DMS114 treated with DMSO at 0.1 percent for 48 hours (cell line): ENCODE data around the gene ASRGL1.

Experiments
- DNase-seq: peaks from one replicate; lab custom pipeline; 2025; ENCODE audit not compliant: unreplicated experiment; lab: John Stamatoyannopoulos, UW

ASRGL1 gene

DNA sequence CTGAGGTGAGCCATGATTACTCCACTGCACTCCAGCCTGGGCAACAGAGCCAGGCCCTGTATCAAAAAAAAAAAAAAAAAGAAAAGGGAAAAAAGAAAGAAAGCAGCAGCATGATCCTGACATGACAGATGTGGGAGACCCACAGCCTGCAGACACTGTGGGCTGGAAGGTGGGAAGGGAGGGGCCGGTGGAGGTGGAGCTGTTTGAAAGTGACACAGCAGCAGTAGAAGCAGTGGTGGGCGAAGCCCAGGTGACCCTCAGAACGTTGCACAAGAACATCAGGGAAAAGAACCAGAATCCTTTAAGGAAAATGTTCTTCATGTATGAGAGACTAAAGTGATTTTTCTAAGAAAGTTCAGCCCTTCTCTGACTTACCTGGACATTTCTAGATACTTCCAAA is 55.3 kb downstream of the ASRGL1 start:
- DNase-seq, result no peak

DNA sequence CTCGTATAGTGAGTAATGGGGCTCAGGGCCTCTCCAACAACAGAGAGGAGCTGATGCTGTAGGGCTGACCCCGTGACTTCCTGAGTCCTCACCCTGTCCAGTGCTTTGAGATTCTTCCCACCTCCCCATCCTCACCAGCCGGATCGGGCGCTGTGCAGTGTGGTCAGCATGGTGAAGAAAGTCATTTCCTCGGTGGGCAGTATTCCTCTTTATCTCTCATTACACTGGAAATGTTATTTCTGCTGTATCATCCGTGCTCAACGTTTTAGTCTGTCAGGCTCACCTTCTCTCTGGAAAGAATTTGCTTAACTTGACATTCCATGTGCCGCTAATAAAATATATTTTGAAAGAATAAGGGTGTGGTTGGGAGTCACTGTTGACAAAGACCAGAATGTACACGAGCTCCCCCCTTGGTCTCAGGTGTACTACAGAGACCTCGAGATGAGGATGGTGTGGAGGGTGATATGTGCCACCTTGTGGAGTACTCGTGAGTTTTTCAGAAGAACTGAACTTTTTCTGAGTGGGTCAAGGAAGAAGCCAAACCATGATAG is 55.9 kb downstream of the ASRGL1 start:
- DNase-seq, result no peak

DNA sequence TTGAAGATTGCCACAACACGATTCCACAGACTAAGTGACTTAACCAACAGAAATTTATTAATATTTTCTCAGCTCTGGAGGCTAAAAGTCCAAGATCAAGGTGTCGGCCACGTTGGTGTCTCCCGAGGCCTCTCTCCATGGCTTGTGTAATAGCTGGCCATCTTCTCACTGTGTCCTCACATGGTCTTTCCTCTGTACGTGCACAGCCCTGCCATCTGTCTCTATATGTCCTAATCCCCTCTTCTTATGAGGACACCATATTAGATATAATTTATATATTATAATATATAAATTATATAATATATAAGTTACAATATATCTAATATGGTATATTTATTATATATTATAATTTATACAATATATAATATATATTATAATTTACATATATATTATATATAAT is 56.5 kb downstream of the ASRGL1 start:
- DNase-seq, result no peak

DNA sequence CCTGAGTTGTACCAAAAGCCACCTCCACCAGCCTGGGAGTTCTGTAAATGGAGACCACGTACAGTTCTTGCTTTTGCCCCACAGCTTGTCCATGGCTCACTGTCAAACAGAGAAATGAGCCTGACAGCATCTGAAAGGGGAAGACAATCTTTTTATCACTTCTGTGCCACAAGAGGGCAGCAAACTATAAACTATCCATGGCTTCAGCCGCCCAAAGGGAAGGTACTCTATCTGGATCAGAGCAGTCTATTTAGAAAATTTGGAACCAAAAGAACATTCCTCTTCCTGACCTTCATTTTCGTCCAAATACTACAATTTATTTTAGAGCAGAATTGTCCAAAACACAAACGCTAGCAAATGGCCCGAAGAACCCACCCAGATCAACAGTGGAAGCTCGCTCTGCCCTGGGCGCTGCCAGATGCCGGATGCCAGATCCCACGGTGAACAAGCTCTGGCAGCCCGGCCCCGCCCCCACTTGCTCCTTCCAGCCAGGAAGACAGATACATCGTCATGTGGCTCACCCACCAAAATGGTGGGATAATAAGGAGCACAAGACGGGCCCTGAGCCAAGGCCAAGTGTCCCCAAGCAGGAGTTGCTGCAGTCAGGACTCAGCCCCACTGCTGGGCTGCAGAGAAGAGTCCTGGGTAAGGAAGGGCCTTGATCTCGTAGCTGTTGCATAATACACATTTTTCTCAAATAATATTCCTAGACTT is 57.7 kb downstream of the ASRGL1 start:
- peak; percentile 84 for DNase-seq

DNA sequence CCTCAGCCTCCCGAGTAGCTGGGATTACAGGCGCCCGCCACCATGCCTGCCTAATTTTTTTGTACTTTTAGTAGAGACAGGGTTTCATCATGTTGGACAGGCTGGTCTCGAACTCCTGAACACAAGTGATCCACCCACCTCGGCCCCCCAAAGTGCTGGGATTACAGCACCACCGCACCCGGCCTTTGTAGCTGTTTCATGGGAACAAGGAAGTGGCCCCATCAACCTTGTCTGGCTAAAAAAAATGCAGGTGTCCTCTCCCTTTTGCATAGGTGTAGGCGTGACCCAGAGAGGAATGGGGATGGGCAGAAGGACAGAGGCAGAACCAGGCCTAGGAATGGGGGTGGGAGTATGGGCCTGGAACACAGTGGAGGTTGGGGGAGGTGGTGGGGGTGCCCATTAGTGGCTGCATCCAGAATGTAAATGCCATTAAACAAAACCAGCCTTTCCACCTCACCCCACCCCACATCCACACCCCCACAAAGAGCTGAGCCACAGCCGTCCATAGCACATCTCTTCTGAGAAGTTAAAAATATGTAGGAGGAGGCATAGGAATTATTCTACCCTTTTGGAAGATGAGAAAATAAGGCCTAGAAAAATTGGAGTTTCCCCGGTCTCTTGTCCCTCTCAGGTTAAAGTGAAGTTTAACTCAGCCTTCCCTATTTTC is 58.8 kb downstream of the ASRGL1 start:
- DNase-seq, result no peak

DNA sequence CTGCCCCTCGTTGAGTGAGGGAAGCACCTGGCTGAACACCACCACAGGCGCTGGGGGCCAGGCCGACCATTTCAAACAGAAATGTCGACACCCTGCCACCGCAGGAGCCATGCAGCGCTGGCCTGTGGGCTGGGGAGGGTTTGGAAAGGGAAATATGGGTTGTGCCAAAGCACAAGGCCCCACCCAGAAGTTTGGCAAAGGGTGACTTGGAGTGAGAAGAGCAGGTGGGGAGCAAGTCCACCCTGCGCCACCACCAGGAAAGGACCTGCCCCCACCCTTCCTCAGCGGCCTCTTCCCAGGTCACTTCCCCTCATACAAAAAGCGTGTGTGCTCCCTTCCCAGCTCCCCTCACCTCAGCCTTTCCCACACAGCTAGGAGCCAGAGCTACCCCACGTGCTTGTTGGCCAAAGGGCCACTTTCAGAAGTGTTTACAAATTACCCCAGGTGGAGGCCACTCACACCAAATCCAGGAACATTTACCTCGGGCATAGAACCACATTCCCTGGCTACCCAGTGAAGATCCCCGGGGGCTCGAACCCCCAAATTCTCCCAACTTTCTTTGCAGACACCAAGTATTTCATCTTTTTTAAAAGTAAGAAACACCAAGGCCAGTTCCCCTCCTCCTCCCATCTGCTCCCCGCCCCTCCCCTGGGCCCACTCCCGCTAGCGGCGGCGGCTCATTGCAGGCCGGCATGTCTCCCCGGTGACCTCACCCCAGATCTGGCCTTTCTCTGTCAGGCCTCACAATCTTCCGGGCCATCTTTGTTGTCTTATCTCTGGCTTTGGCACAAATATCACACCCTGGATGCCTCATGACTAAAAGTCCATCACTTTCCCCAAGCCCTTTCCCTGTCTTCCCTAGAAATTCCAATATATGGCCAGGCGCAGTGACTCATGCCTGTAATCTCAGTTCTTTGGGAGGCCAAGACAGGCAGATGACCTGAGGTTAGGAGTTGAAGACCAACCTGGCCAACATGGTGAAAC is 61.1 kb downstream of the ASRGL1 start:
- no peak for DNase-seq

DNA sequence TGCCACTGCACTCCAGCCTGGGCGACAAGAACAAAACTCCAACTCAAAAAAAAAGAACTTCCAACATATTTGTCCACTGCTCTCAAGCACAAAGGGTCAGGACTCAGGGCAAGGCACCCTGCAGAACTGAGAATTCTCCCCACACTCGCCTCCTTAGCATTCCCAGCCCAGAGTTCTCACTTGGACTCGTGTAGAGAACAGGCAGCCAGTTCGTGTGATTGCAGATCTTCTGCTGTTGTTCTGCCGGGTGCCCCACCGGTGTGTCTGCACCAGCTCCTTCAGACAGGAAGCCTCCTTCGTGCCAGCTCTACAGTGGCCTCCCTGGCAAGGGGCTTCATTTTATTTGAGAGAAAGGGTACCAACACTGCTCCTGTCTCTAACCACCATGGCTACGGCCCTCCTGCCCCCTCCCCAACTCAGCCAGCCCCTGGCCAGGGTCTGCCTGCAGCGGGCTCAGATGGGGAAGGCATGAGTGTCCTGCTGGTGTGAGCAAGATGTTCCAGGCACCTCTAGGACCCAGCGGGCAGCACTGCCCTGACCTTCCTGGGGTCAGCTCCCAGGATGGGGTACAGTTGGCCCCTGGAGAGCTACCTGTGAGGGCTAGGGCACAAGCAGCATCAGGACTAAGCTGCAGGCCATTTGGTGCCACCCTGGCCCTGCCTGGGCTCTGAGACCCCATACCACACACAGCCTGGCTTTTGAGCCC is 62.1 kb downstream of the ASRGL1 start:
- DNase-seq, result no peak

DNA sequence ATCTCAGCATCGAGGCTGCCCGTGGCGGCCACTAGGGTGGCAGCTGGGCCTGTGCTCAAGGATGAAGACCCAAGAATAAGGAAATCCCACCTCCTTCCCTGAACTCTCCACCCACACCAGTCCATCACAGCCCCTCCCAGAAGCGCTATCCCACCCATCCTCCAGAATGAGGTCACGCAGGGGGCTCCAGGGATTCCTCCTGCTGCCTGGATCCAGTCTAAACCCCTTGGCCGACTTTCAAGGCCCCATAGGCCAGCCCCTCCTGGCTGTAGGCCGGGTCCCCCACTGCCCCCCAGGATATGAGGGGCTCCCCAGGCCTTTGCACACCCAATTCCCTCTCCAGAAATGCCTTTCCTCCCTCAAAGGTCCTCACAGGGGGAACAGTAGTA is 62.6 kb downstream of the ASRGL1 start:
- DNase-seq, result no peak

DNA sequence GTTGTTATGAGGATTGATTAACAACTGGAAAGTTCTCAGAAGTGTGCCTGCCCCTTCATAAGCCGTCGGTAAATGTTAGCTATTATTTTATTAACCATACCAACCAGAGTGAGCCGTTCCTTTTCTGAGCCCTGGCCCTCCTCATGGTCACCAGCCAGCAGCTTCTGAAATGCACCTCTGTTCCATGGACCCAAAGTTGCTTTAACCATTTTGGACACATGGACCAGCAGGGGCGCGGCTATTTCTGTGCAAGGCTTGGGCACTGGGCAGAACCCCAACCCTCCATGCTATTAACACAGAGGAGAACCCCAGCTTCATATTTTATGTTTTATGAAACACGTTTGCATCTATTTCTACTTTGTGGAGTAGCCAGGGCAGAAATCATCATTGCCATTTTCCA is 63.0 kb downstream of the ASRGL1 start:
- DNase-seq, result no peak

DNA sequence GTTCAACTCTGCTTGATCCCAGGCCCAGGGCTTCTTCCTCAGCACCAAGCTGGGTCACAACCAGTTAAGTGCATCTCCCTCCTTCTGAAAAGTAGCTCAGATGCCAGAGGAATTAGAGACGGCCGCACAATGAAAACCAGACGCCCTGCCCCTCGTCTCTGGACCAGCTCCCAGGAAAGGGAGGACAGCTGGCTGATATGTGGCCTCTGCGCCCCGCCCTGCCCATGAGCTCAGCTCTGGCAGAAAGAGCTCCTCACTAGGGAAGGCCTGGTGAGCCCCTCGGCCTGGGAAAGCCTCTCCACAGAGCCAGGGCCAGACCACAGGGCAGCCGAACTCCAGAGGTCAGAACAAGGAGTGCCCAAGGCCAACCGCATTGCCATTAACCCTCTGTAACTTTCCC is 63.5 kb downstream of the ASRGL1 start:
- DNase-seq, result no peak

DNA sequence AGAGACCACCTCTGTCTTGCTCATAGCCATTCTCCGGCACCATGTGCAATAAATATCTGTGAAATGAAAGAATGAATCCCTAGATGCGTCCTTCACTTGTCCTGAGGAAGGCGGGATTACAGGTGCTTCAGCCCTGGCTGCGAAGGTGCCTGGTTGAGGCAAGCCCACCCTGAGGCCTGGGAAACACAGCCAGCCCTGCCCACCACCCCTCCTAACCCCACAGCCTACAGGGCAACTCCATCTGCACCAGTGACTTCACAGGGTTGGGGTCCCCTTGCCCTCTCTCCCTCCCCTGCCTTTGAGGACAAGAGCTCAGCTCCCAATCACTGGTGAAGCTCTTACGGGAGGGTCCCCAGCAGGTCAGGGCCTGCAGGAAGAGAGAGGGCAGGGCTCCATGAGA is 64.1 kb downstream of the ASRGL1 start:
- DNase-seq, result no peak

DNA sequence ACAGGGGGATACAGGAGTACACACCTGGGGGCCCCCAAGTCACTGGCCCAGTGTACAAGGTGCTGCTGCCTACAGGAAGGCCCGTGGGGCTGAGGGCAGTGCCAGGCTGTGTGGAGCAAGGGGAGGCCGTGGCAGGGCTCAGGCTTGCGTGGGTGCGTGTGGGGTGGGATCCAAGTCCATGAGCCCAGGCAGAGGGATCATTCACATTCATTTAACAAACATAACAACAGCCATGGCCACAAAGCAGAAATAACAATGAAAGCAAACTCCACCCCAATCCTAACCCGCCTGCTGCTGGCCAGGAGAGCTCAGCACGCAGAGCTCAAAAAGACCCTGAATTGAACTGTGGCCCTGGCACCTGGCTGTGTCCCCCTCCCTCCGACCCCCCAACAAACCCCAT is 64.6 kb downstream of the ASRGL1 start:
- DNase-seq, result no peak

DNA sequence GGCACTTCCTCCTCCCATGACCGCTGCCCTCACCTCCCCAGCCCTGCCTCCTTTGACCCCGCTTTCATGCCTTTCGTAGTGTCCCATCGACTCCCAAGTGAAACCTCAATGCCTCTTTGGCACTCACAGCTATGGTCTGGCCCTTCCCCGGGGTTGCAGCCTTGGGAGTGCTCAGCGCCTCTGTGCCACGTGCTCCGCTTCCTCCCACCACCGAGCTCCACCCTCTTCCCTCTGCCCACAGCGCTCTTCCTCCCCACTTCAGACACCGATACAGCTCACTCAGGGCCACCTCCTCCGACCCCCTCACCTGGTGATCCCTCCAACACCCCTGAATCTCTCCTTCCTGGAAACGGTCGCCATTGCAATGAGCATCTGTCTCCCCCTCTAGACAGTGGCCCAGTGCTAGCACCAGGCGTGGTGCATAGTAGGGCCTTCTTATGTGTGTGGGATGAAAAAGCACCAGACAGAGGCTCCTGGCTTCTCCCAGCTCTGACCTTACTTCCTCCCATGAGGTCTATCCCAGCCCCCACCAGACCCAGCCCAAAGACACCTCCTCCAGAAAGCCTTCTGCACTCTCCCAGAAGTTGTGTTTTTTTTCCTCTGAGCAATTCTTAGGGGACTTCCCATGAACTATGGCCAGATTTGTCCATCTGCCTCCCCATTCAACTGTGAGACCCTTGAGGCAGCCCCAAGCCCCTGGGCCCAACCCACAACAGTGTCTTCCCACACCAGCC is 65.1 kb downstream of the ASRGL1 start:
- DNase-seq, result no peak

DNA sequence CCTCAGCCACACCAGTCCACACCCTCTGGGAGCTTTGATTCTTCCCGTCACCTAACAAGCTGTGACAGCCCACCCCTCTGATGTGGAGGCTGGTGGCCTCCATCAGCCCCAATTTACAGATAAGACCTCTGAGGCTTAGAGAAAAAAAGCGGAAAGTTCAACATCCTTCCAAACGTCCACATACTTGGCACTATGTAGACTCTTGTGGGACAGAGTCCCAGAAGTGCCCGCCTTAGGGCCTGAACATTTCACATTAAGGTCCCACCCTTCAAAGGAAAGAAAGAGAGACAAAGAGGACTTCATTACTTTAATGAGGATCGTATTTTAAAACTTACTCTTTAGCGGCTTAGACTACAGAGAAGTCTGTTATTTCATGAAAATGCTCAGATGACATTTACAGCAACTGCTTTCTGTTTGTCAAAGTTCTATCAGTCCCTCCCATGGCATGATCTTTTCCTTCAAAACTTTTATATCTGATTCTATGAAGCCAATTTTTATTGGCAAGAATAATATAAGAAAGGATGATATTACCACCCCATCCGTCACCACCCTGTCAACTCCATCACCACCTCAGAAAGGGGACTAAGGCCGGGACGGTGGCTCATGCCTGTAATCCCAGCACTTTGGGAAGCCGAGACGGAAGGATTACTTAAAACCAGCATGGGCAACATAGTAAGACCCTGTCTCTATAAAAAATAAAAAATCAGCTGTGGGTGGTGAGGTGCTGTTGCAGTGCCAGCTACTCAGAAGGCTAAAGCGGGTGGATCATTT is 65.9 kb downstream of the ASRGL1 start:
- no peak for DNase-seq

DNA sequence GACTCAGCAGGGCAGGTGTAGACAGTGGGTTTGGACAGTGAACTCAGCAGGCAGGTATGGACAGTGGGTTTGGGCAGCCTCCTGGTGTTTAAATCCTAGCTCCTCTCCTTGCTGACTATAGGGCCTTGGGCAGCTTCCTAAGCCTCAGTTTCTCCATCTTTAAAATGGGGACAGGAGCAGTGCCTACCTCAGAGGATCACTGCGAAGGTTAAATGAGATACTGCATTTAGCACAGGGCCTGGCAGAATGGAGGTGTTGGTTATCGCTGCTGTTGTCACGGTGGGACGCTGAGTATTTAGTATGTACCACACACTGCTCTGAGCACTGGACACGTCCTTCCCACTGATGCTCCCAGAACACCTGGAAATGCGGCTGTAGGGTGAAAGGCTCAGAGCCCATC is 67.2 kb downstream of the ASRGL1 start:
- no peak for DNase-seq

DNA sequence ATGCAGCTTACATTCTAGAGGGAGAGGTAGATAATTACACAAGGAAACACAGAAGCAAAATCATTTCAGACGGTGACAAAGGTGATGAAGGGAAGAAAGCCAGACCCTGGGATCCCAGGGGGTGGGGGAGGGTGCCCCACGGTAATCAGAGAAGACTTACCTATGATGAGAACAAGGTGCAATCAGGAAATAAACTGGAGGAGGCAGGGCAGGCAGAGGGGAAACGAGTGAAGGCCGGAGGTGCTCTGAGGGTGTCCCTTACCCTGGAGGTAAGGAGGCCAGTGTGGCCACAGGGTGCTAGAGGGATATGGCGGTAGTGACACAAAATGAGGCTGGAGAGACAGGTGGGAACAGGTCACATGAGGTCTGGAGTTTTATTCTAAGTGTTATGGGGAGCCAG is 67.7 kb downstream of the ASRGL1 start:
- no peak for DNase-seq

DNA sequence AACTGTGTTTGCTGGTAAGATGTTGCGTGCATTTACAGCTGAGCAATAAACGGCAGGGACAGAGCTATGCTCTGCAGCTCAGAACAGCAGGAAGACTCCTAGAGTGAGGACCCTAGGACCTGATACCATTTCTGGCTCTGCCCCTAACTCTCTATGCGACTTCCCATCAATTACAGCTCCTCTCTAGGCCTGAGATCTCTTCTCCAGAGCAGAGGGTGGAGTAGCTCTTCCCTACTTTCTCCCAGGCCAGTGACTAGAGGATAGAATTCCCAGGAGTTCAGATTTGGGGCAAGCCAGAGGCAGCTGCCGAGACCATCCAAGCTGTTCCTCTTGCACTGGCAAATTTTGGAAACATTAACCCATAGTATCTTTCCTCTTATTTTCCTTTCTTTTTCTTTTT is 68.8 kb downstream of the ASRGL1 start:
- no peak for DNase-seq

DNA sequence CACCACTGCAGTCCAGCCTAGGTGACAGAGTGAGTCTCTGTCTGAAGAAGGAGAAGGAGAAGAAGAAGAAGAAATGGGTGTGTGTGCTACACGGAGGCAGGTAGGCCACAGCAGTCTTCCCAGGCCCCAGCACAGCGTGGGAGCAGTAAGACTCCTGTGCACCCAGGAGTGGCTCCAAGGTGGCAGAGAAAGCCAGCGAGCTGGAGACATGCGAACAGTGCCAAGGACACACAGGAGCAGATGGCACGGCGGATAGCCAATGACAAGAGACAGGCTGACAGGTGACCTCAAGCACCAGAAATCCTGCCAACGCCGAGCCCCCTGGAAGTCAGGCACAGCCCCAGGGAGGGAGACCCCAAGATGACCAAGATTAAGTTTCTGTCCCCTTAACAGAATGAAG is 72.6 kb downstream of the ASRGL1 start:
- no peak for DNase-seq

DNA sequence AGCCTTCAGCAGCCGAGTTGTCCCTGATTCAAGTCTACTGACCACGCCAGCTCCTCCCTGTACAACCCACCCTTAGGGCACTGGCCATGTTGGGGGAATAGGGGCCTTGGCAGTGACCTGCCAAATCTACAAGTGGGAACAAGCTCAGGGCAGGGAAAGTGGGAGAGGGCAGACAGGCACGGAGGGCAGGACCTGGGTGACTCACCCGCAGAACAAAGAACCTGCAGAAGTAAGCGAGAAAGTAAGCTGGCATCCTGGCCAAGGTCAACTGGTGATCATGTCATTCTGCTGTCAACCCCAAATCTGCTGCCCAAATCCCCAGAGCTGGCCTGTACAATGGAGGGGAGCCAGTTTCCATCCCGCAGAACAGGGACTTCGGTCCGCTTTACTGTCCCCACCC is 73.7 kb downstream of the ASRGL1 start:
- no peak for DNase-seq

DNA sequence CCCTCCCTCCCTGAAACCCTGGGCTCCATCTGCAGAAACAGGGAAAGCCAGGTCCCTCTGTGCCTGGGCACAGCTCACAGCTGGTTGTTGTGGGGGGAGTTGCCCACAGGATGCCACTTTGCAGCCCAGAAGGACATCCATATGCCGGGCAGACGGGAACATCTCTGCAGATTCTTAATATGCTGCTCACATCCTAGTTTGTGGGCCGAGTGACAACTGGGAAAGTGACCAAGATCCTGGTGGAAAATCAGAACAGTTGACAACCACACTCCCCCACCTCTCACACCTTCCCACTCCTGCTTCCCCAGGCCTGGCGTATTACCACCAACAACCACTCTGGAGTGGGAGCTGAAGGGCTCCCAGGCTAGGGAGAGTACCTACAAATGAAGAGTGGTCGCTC is 74.3 kb downstream of the ASRGL1 start:
- no peak for DNase-seq
